Coronary artery (tissue), 2 donors: ENCODE measurements around the gene SNCB.

Source experiments
- DNase-seq: peaks from one replicate; pipeline ENCODE4 v3.0.0-alpha.2; 2017; ENCODE audit warnings: low spot score
- H3K27ac ChIP-seq, 2 donors: fragments of 200-600 bp; sonication (generic); one replicate each; pipeline ENCODE4 v1.5.1; 2016 to 2019
- H3K4me3 ChIP-seq: fragments of 200-600 bp; sonication (generic); 2 replicates; pipeline ENCODE4 v1.5.1; 2016; ENCODE audit warnings: mild to moderate bottlenecking, moderate library complexity
- CTCF ChIP-seq: fragments of 200-600 bp; sonication (generic); IDR thresholded peaks from one replicate; pipeline ENCODE4 v1.5.1; 2019; ENCODE audit warnings: antibody characterized with exemption

The SNCB gene

DNA sequence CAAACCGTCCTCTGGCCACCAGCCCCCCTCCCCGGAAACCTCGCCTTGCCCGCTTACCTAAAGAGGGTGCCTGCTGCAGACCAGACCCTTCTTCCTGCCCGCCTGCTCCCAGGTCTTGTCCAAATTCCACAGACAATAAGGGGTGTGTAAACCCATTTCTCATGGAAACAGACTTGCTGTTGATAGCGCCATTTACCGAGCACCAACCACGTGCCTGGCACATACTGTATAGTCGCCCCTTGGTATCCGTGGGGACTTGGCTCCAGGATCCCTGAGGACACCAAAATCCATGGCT, 56.1 kb downstream of the SNCB start:
- Histone ChIP-seq H3K4me3 (no peak overlapping the region), H3K27ac (no peak overlapping the region)
- no peak for DNase-seq
- no peak for TF ChIP-seq CTCF

DNA sequence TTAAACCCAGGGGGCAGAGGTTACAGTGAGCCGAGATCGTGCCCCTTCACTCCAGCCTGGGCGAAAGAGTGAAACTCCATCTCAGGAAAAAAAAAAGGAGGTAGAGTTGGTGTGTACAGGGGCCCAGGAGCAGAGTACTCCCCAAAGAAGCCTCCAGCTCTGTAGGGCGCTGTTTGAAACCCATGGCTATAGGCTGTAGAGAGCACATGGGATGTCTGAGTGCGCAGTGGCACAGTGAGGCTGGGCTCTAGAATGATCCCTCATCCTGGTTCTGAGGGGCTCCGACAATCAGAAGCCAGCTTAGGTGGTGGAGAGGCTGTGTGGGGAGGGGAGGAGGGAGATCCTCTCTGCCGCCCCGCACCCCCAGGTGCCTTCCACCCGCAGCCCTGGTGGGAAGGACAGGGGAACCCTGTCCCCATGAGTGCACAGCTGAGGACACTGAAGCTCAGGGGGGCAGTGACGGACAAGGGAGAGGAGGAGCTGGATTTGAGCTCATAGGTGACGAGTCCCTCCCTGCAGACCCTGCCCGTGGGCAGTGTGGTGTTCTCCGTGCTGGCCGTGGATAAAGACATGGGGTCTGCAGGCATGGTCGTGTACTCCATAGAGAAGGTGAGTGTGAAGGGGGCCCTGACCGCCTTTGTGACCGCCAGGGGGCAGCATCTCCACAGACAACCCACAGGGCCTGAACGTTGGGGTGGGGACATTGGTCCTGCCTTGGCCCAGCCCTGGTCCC, 56.6 kb downstream of the SNCB start:
- no peak overlapping the region for H3K4me3 ChIP-seq

More for the DNA sequence above, 56.6 kb downstream of the SNCB start:
- H3K27ac ChIP-seq: no peak overlapping the region
- DNase-seq: no peak
- TF ChIP-seq CTCF: peak; percentile 72
